NCI-H1930 (cell line): ENCODE results near the gene MX1.
"Not testable (repeated sequence)": the region's sequence is repeated elsewhere in the genome, so short reads cannot be mapped to it uniquely, and the experiment has no call there.

Experiments used
- DNase-seq, 2 experiments: peaks; one replicate each; lab custom pipeline; 2025; lab: John Stamatoyannopoulos, UW

MX1 gene

DNA sequence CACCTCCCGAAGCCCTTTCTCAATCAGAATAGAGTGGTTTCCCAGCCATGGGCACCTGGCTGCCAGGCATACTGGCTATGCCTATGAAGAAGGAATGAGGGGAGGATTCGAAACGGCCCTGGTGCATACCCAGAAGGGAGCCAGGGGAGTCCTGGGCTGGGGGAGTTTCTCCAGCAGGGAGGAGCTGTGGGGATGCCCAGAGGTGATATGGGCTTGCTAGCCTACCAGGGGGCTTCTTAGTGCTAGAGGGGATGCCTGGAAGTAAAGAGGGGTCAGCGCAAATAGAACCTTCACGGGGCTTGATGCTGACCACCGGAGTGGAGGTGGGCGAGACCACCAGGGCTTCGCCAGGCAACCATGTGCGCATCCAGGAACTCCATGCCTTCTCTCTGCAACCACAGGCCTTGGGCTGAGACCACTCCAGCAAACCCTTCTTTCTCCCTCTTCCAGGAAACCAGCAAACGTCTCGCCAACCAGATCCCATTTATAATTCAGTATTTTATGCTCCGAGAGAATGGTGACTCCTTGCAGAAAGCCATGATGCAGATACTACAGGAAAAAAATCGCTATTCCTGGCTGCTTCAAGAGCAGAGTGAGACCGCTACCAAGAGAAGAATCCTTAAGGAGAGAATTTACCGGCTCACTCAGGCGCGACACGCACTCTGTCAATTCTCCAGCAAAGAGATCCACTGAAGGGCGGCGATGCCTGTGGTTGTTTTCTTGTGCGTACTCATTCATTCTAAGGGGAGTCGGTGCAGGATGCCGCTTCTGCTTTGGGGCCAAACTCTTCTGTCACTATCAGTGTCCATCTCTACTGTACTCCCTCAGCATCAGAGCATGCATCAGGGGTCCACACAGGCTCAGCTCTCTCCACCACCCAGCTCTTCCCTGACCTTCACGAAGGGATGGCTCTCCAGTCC, 18.2 kb upstream of the MX1 start:
- DNase-seq = no peak

- no peak for DNase-seq
These were observed 15.7 kb upstream of the MX1 start for GRCh38 chr21:41410361-41410760.

DNA sequence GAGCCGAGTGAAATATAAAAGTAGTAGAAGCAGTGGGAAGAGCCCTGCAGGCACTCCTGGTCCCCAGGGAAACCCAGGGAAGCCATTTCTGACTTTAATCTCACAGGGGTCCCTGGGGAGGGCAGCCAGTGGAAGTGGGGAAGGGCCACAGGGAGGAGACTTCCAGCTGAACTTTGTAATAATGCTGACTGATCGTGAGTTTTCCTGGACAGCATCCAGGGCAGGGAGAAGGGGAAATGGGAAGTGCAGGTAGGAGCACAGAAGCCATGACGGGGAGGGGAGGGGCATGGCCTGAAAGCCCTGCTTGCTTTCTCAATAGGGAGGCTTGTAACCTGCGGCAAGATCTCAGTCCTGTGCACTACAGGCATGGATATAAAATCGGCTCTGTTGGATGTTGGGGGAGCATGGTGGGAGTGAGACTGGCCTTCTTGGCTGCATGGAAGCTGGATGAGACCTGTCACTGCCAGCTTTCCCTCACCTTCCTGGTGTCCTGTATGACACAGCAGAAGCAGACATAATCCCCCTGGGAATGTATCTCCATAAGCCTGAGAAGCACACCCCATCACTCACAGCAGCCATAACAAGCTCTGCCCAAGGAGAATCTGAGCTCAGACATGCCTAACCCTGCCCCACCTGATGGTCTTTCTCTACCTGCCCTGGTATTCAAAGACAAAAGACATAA, 15.1 kb upstream of the MX1 start:
- no peak for DNase-seq

DNA sequence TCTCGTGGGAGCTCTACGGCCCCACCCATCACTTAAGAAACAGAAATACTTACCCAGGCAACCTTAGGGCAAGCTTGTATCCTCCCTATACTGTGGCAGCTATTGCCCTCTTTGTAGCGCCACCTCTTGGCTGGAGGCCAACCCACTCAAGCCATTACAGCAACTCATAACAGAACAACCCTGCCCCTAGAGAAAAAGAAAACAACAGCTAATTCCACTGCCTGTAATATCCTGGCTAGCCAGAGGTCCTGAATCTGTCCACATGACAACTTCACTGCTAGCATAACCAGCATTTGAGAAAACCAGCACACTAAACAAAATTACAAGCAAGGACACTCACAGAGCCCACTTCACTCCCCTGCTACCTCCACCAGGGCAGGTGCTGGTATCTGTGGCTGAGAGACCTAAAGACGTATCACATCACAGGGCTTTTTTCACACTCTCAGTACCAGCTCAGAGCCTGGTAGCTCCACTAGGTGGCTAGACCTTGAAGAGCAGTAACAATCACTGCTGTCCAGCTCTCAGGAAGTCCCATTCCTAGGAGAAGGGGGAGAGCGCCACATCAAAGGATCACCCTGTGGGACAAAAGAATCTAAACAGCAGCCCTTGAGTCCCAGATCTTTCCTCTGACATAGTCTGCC, 14.5 kb upstream of the MX1 start:
- no peak for DNase-seq

DNA sequence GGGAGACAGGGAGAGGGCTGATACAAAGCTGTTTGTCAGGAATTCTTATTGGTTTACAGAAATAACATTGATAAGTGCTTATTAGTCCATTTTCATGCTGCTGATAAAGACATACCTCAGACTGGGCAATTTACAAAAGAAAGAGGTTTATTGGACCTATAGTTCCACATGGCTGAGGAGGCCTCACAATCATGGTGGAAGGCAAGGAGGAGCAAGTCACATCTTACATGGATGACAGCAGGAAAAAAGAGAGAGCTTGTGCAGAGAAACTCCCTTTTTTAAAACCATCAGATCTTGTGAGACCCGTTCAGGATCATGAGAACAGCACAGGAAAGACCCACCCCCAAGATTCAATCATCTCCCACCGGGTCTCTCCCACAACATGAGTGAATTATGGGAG, 8.5 kb upstream of the MX1 start:
- not testable (repeated sequence) for DNase-seq

DNA sequence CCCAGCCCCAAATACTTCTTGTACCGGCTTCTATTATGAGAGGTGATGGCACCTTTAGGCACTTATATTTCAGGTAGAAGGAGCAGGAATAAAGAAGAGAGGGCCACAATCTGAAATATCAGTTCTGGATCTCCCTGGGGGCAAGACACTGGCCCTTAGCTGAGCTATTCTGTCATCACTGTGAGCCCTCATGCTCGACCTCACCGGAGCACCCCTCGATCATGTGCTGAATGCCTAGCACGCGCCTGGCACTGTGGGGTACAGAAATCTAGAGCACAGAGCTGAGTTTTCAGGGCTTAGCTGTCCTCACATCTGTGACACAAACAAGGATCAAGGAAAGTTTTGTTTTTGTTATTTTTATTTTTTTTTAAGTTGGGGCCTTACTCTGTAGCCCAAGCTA, 7.6 kb upstream of the MX1 start:
- no peak for DNase-seq

- DNase-seq = no peak
These were observed 6.9 kb upstream of the MX1 start for GRCh38 chr21:41418956-41419680.

- peak; percentile 6 to 13 for DNase-seq
These were observed 5.8 kb upstream of the MX1 start for GRCh38 chr21:41419921-41420862.

GRCh38 chr21:41420998-41421397, 5.0 kb upstream of the MX1 start:
- not testable (repeated sequence) for DNase-seq

- no peak for DNase-seq
These were observed 3.3 kb upstream of the MX1 start for GRCh38 chr21:41422546-41423304.

GRCh38 chr21:41423305-41423636, 2.8 kb upstream of the MX1 start:
- not testable (repeated sequence) for DNase-seq

DNA sequence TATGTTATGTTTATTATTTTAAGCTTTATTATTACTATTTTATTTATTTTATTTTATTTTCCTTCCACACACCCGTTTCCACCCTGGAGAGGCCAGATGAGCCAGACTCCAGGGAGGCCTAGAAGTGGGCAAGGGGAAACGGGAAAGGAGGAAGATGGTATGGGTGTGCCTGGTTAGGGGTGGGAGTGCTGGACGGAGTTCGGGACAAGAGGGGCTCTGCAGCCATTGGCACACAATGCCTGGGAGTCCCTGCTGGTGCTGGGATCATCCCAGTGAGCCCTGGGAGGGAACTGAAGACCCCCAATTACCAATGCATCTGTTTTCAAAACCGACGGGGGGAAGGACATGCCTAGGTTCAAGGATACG, 468 bp upstream of the MX1 start:
- no peak for DNase-seq

DNA sequence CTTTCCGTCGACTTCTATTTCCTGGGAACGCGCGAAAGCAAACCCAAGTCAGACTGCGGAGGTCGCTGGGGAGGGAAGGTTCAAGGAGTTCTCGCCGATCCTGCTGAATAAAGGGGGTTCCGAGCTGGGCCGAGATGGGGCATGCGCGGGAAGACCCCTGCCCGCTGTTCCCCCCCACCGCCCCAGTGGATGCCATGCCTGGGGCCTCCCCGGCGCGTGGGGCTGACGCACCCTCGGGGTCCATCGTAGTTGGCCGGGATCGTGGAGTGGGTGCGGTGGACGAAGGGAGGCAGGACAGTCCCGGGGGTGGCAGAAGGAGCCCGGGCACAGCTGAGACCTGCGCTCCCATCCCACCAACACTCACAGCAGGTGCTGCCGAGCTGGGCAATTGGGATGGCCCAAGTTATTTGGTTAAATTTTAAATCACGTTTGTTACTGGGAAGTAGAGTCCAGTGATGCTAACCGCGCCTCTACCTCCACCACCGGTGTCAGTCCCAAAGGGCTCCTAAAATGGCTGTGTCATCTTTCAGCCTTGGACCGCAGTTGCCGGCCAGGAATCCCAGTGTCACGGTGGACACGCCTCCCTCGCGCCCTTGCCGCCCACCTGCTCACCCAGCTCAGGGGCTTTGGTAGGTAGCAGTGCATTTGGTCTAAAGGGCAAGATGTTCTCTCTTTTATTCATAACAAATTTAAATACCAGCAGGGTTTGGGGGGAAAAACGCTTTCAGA, 801 bp downstream of the MX1 start:
- no peak for DNase-seq

DNA sequence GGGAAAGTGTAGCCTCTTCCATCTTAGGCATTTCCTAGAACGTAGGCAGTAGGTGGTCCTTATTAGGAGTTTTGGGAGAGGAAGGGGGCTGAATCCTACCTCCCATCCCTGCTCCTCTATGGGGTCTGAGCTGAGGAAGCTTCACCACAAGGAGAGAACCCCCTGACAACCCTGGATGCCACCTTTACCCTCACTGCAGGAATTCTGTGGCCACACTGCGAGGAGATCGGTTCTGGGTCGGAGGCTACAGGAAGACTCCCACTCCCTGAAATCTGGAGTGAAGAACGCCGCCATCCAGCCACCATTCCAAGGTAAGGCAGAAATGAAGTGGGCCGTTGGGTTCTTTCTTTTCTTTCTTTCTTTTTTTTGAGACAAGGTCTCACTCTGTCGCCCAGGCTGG, 1.5 kb downstream of the MX1 start:
- DNase-seq = no peak

GRCh38 chr21:41428311-41428710, 2.3 kb downstream of the MX1 start:
- no peak for DNase-seq

DNA sequence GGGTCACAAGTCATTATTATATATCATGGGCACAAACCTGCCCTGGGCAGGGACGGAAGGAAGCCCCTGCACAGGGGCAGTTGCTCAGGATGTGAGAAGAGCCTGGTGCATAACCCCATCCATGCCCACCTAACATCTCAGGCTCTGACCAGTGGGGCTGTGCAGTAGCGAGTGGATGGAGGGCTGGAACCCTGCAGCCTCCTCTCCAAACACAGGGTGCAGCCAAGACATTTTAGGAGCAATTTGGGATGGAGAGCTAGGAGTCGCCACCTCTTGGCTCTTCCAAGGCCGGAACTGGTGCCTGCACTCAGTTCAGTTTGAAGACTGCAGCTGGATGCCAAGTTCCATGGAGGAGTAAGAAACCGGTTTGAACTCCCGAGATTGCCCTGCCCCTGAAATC, 2.8 kb downstream of the MX1 start:
- no peak for DNase-seq

- no peak for DNase-seq
These were observed 3.3 kb downstream of the MX1 start for GRCh38 chr21:41429305-41429704.

DNA sequence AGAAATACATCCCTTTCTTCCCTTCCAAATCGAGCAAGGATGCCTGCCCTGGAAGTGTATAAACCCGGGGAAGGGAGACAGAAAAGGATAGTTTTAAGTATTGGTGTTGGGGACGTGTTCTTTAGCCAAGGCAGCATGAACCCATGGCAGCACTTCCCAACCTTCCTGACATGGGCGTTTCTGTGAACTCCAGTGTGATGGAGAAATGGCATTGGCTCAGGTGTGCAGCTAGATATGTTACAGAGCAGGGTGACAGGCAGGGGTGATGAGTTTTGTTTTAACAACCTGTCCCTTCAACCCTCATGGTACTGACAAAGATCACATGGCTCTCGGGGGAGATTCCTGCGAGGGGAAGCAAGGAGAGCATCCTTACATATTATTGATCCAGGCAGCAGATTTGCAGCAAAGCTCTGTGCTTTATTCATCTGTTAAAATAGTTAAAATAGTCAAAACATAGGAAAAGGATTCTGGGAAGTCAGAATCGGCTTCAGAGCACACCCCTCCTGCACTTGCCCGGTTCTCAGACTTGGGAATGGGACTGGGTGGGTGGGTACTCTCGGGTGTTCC, 4.0 kb downstream of the MX1 start:
- no peak for DNase-seq

- DNase-seq = no peak
These were observed 5.9 kb downstream of the MX1 start for GRCh38 chr21:41431788-41432548.
